Measurements from ENCODE around the gene WASF3. TPM values are rescaled to one million over a fixed set of nuclear protein-coding genes. Genes with fewer than 3 reads are reported as not detected.

The WASF3 gene
- total and polyA plus RNA-seq, 10 of the 15 experiments (the other 5 are each of a cell fraction or from before 2014, with no cell fraction given), result under 0.01 to 0.10 (median 0.01) TPM; not detected in 7

DNA sequence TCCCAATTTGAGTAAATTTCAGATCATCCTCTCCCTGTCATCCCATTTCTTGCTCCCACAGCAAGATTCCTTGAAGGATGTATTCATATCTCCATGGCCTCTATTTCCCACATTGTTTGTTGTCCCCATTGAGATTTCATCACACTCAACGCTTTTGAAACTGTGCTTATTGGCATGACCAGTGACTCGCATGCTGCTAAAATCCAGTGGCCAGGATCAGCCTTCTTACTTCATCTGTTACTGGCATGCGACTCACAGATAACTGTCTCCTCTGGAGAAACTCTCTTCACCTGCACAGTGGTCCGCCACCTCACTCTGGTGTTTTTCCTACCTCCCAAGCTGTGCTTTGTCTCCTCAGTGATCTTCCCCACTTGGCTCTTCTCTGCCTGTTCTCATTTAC, 95.8 kb downstream of the WASF3 start:
- no peaks in the 10 kb centered on the region for H3K9me3 ChIP-seq (replicated peaks; ENCODE audit: control insufficient read depth, insufficient read depth, low read length)
- in situ Hi-C loops (cut with MboI), result no loop called here
- H3K27me3 ChIP-seq (replicated peaks in 1 of 2; ENCODE audit: control insufficient read depth in 2 of 2, insufficient read depth in 2 of 2, low read length in 1 of 2), result no peaks in the 10 kb centered on the region
- H3K9ac ChIP-seq (ENCODE audit: control insufficient read depth, insufficient read depth, low read length), result no peak overlapping the region
- CTCF ChIA-PET, result no interaction called here
- RAD21 ChIA-PET (ENCODE audit: unreplicated experiment), result no interaction called here
- H3K4me1 ChIP-seq (ENCODE audit: control insufficient read depth, insufficient read depth, low read length), result no peaks in the 10 kb centered on the region
- H3K4me3 ChIP-seq, result no peak overlapping the region
- H2AFZ ChIP-seq (ENCODE audit: control insufficient read depth, low read depth, low read length), result no peak overlapping the region
- POLR2A ChIA-PET, result no interaction called here
- H3K27ac ChIP-seq (ENCODE audit: control insufficient read depth, insufficient read depth), result no peak overlapping the region
- no peak overlapping the region for H3K4me2 ChIP-seq (ENCODE audit: control insufficient read depth, insufficient read depth)
- no peaks in the 10 kb centered on the region for H4K20me1 ChIP-seq (ENCODE audit: control insufficient read depth, insufficient read depth)
- BruUV-seq (replicated peaks), result no TSS peak
- SMC1A ChIA-PET (ENCODE audit: uncharacterized antibody, unreplicated experiment), result no interaction called here
- ATAC-seq (no peak), FAIRE-seq (no peak), DNase-seq (ENCODE audit: low read depth, low spot score) (no peak)
- intact Hi-C loops (cut with micrococcal nuclease; ENCODE audit: unreplicated experiment), result no loop called here
- no peaks in the 10 kb centered on the region for H3K36me3 ChIP-seq (ENCODE audit: control insufficient read depth in 2 of 2, insufficient read depth in 2 of 2, low read length in 1 of 2)
- 30% methylated on average over 4 of the region's 4 CpGs for WGBS (ENCODE audit: insufficient coverage, insufficient replicate concordance, low lambda C conversion rate, missing lambda C conversion rate)
- no peak for TF ChIP-seq MTA3 (IDR thresholded peaks at IDR 0.05; ENCODE audit: borderline replicate concordance, low read length)
- no peak for TF ChIP-seq NBN (IDR thresholded peaks at IDR 0.05)
- no peaks in the 10 kb centered on the region for H3K79me2 ChIP-seq (ENCODE audit: control insufficient read depth, insufficient read depth, low read length)

DNA sequence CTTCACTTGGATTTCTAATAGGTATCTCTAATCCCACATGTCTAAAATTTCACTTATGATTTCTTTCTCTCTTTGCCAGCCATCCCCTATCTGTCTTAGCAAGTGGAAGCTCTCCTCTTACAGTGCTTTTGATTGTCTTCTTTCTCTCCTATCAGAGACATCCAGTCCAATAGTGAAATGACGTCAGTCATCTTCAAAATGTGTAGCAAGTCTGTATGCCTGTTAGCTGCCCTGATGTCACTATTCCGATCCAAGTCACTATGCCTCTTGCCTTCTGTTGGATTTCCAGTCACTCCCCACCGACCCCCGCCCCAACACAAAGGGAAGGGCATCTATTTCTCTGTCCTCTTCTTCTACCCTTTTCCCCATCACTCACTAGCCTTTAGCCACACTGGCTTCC, 96.4 kb downstream of the WASF3 start:
- Histone ChIP-seq H4K20me1 (ENCODE audit: control insufficient read depth, insufficient read depth) (no peaks in the 10 kb centered on the region), H3K36me3 (ENCODE audit: control insufficient read depth in 2 of 2, insufficient read depth in 2 of 2, low read length in 1 of 2) (no peaks in the 10 kb centered on the region), H3K4me3 (no peak overlapping the region), H3K4me2 (ENCODE audit: control insufficient read depth, insufficient read depth) (no peak overlapping the region), H3K9me3 (replicated peaks; ENCODE audit: control insufficient read depth, insufficient read depth, low read length) (no peaks in the 10 kb centered on the region), H3K27ac (ENCODE audit: control insufficient read depth, insufficient read depth) (no peak overlapping the region), H3K9ac (ENCODE audit: control insufficient read depth, insufficient read depth, low read length) (no peak overlapping the region), H3K27me3 (replicated peaks in 1 of 2; ENCODE audit: control insufficient read depth in 2 of 2, insufficient read depth in 2 of 2, low read length in 1 of 2) (no peaks in the 10 kb centered on the region), H2AFZ (ENCODE audit: control insufficient read depth, low read depth, low read length) (no peak overlapping the region), H3K79me2 (ENCODE audit: control insufficient read depth, insufficient read depth, low read length) (no peaks in the 10 kb centered on the region), H3K4me1 (ENCODE audit: control insufficient read depth, insufficient read depth, low read length) (no peaks in the 10 kb centered on the region)
- intact Hi-C loops (cut with micrococcal nuclease; ENCODE audit: unreplicated experiment) (no loop called here), in situ Hi-C loops (cut with MboI) (no loop called here)
- ChIA-PET SMC1A (ENCODE audit: uncharacterized antibody, unreplicated experiment) (no interaction called here), CTCF (no interaction called here), POLR2A (no interaction called here), RAD21 (ENCODE audit: unreplicated experiment) (no interaction called here)
- BruUV-seq (replicated peaks), result no TSS peak
- DNase-seq (ENCODE audit: low read depth, low spot score) (no peak), ATAC-seq (no peak), FAIRE-seq (no peak)
- WGBS (ENCODE audit: insufficient coverage, insufficient replicate concordance, low lambda C conversion rate, missing lambda C conversion rate), result 13% methylated on average over 4 of the region's 4 CpGs
- TF ChIP-seq YY1 (IDR thresholded peaks at IDR 0.05; ENCODE audit: low read depth, low read length) (no peak), ETV6 (conservative IDR thresholded peaks at IDR 0.05 in 1 of 2, IDR thresholded peaks at IDR 0.05 in 1 of 2; ENCODE audit: borderline replicate concordance in 1 of 2, low read depth in 1 of 2) (no peak), CREB1 (IDR thresholded peaks at IDR 0.05; ENCODE audit: low read depth) (no peak), NFYB (IDR thresholded peaks at IDR 0.05; ENCODE audit: insufficient read depth, low read depth, low read length) (no peak), MXI1 (IDR thresholded peaks at IDR 0.05; ENCODE audit: low read depth, low read length) (no peak), BMI1 (IDR thresholded peaks at IDR 0.05; ENCODE audit: borderline replicate concordance) (no peak), CHD1 (IDR thresholded peaks at IDR 0.05; ENCODE audit: low read depth, low read length) (no peak), JUND (IDR thresholded peaks at IDR 0.05; ENCODE audit: low read depth, low read length) (no peak), GABPA (IDR thresholded peaks at IDR 0.05; ENCODE audit: low read depth) (no peak), FOS (IDR thresholded peaks at IDR 0.05; ENCODE audit: borderline replicate concordance, extremely low read depth, insufficient read length) (no peak)
- TF ChIP-seq, protein P1, sequence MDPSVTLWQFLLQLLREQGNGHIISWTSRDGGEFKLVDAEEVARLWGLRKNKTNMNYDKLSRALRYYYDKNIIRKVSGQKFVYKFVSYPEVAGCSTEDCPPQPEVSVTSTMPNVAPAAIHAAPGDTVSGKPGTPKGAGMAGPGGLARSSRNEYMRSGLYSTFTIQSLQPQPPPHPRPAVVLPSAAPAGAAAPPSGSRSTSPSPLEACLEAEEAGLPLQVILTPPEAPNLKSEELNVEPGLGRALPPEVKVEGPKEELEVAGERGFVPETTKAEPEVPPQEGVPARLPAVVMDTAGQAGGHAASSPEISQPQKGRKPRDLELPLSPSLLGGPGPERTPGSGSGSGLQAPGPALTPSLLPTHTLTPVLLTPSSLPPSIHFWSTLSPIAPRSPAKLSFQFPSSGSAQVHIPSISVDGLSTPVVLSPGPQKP (IDR thresholded peaks at IDR 0.05; ENCODE audit: low read depth, low read length), result no peak
- TF ChIP-seq, protein P2, sequence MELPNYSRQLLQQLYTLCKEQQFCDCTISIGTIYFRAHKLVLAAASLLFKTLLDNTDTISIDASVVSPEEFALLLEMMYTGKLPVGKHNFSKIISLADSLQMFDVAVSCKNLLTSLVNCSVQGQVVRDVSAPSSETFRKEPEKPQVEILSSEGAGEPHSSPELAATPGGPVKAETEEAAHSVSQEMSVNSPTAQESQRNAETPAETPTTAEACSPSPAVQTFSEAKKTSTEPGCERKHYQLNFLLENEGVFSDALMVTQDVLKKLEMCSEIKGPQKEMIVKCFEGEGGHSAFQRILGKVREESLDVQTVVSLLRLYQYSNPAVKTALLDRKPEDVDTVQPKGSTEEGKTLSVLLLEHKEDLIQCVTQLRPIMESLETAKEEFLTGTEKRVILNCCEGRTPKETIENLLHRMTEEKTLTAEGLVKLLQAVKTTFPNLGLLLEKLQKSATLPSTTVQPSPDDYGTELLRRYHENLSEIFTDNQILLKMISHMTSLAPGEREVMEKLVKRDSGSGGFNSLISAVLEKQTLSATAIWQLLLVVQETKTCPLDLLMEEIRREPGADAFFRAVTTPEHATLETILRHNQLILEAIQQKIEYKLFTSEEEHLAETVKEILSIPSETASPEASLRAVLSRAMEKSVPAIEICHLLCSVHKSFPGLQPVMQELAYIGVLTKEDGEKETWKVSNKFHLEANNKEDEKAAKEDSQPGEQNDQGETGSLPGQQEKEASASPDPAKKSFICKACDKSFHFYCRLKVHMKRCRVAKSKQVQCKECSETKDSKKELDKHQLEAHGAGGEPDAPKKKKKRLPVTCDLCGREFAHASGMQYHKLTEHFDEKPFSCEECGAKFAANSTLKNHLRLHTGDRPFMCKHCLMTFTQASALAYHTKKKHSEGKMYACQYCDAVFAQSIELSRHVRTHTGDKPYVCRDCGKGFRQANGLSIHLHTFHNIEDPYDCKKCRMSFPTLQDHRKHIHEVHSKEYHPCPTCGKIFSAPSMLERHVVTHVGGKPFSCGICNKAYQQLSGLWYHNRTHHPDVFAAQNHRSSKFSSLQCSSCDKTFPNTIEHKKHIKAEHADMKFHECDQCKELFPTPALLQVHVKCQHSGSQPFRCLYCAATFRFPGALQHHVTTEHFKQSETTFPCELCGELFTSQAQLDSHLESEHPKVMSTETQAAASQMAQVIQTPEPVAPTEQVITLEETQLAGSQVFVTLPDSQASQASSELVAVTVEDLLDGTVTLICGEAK (IDR thresholded peaks at IDR 0.05; ENCODE audit: borderline replicate concordance), result no peak
